ENCODE measurements around the gene PARVA.

GRCh38 chr11:12330485-12331231 is 46.7 kb upstream of the PARVA start:
- TF ChIP-seq CTCF (IDR thresholded peaks at IDR 0.05): no peak
- TF ChIP-seq POLR2AphosphoS5 (IDR thresholded peaks at IDR 0.05): no peak
- no peak for TF ChIP-seq POLR2A (IDR thresholded peaks at IDR 0.05; ENCODE audit: low read depth)
- TF ChIP-seq EP300 (IDR thresholded peaks at IDR 0.05): no peak

Data from esophagus muscularis mucosa (tissue), 4 donors.